Fibroblast of lung (primary cell): ENCODE measurements around the gene KRTAP5-3. TPM values are rescaled to one million over a fixed set of nuclear protein-coding genes. Genes with fewer than 3 reads are reported as not detected.

Experiments
- DNase-seq, 2 donors: peaks; one replicate each; pipeline versions ENCODE4 v3.0.0 to v3.0.0-alpha.2; 2010; ENCODE audit warnings: low read depth in 2 of 2
- H2AFZ ChIP-seq: 2 replicates; pipeline ENCODE4 v1.5.1; 2012; ENCODE audit warnings: low read length, control low read depth, inconsistent platforms
- H3K27ac ChIP-seq: 2 replicates; pipeline ENCODE4 v1.5.1; 2011; ENCODE audit warnings: low read length, control low read depth; ENCODE audit not compliant: insufficient read depth
- H3K27me3 ChIP-seq: 2 replicates; pipeline ENCODE4 v1.5.1; 2011; ENCODE audit warnings: mild to moderate bottlenecking, low read length; ENCODE audit not compliant: control insufficient read depth, insufficient read depth
- H3K36me3 ChIP-seq: 2 replicates; pipeline ENCODE4 v1.5.1; 2011; ENCODE audit warnings: low read length; ENCODE audit not compliant: control insufficient read depth, insufficient read depth
- H3K4me1 ChIP-seq: 2 replicates; pipeline ENCODE4 v1.5.1; 2011; ENCODE audit warnings: low read length; ENCODE audit not compliant: control insufficient read depth, insufficient read depth; ENCODE audit errors: extremely low read depth
- H3K4me2 ChIP-seq: 2 replicates; pipeline ENCODE4 v1.5.1; 2011; ENCODE audit warnings: low read length, control low read depth; ENCODE audit not compliant: insufficient read depth; ENCODE audit errors: extremely low read depth
- H3K4me3 ChIP-seq, 4 experiments: fragments of 200-600 bp in 1 of 4; sonication (generic) in 1 of 4; replicated peaks in 1 of 4; 2 replicates each; pipeline ENCODE4 v1.5.1; 2011 to 2016; ENCODE audit warnings: low read length in 4 of 4, low read depth in 3 of 4, mild to moderate bottlenecking in 3 of 4, control low read depth in 2 of 4, inconsistent platforms in 1 of 4, mixed read lengths in 1 of 4; ENCODE audit not compliant: insufficient read depth in 1 of 4; ENCODE audit errors: control extremely low read depth in 1 of 4
- H3K79me2 ChIP-seq: 2 replicates; pipeline ENCODE4 v1.5.1; 2012; ENCODE audit warnings: mild to moderate bottlenecking, low read length, inconsistent platforms; ENCODE audit not compliant: control insufficient read depth, insufficient read depth
- H3K9ac ChIP-seq: 2 replicates; pipeline ENCODE4 v1.5.1; 2011; ENCODE audit warnings: mild to moderate bottlenecking, low read length, control low read depth; ENCODE audit not compliant: insufficient read depth
- H3K9me3 ChIP-seq: 2 replicates; pipeline ENCODE4 v1.5.1; 2012; ENCODE audit warnings: low read depth, low read length; ENCODE audit not compliant: control insufficient read depth, insufficient read depth
- H4K20me1 ChIP-seq: 2 replicates; pipeline ENCODE4 v1.5.1; 2011; ENCODE audit warnings: low read length; ENCODE audit not compliant: control insufficient read depth, insufficient read depth; ENCODE audit errors: extremely low read depth
- EZH2 ChIP-seq: IDR thresholded peaks from 2 replicates; pipeline ENCODE4 v1.5.1; 2012; ENCODE audit warnings: low read length, control low read depth, mild to moderate bottlenecking; ENCODE audit errors: missing control alignments
- polyA plus RNA-seq, 2 donors: library from polyadenylated mRNA; depleted of rRNA in 1 of 2; stranded (reverse) in 1 of 2; unstranded in 1 of 2; fragments of >200 nt; gene quantifications; 2 replicates each; pipeline ENCODE4 v1.2.1, GENCODE V29; 2011 to 2012; ENCODE audit warnings: missing spikeins in 1 of 2
- total RNA-seq: library from RNA; depleted of rRNA; stranded (reverse); fragments of >200 nt; gene quantifications from 2 replicates; pipeline ENCODE4 v1.2.1, GENCODE V29; 2014
- TF ChIP-seq, protein P1 (sequence below), 2 donors: IDR thresholded peaks in 1 of 2; conservative IDR thresholded peaks in 1 of 2; 1 replicate in 1 of 2; 2 replicates in 1 of 2; pipeline ENCODE4 v1.5.1; 2011 to 2012; ENCODE audit warnings: low read length in 2 of 2, control low read depth in 1 of 2, inconsistent platforms in 1 of 2, low read depth in 1 of 2, mild to moderate bottlenecking in 1 of 2

The KRTAP5-3 gene
- total and polyA plus RNA-seq, 2 donors (not counting 1 experiment from before 2014, with no cell fraction given): not detected

DNA sequence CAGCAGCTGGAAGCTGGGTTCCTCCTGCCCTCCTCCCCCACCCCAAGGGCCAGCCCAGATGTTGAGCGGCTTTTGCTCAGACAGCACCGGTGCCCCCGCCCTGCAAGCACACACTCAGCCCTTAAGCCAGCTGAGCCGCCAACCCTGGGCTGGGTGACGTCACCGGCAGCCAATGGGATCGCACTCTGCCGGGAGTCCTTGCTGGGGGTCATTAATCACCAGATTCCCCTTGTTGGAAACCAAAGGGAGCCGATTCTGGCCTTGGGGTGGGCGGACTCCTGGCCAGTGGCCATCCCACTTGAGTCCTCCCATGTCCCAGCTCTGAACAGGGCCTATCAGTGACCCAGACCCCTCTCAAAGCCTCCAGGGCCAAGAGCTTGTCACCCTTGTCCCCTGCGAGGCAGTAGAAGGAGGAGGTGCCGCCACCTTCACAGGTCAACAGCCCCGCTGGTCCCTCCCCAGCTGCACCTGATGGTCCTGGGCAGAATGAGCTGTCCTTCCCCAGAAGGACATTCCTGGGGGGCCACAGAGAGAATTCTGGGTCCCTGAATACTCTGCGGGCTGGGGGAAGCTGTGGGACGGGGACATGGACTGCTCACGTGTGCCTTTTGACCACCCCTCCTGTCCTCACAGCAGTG, 43.6 kb downstream of the KRTAP5-3 start:
- DNase-seq: peak; percentile 89 to 92
- no peak overlapping the region for H3K27ac ChIP-seq
- no peak overlapping the region for H3K4me3 ChIP-seq
- H3K36me3 ChIP-seq: no peaks in the 10 kb centered on the region
- no peaks in the 10 kb centered on the region for H4K20me1 ChIP-seq
- H3K79me2 ChIP-seq: no peaks in the 10 kb centered on the region
- H3K4me2 ChIP-seq: no peak overlapping the region
- H3K27me3 ChIP-seq: peaks cover under 1% of the 10 kb centered on the region
- H2AFZ ChIP-seq: no peak overlapping the region
- no peaks in the 10 kb centered on the region for H3K4me1 ChIP-seq
- TF ChIP-seq, protein P1, sequence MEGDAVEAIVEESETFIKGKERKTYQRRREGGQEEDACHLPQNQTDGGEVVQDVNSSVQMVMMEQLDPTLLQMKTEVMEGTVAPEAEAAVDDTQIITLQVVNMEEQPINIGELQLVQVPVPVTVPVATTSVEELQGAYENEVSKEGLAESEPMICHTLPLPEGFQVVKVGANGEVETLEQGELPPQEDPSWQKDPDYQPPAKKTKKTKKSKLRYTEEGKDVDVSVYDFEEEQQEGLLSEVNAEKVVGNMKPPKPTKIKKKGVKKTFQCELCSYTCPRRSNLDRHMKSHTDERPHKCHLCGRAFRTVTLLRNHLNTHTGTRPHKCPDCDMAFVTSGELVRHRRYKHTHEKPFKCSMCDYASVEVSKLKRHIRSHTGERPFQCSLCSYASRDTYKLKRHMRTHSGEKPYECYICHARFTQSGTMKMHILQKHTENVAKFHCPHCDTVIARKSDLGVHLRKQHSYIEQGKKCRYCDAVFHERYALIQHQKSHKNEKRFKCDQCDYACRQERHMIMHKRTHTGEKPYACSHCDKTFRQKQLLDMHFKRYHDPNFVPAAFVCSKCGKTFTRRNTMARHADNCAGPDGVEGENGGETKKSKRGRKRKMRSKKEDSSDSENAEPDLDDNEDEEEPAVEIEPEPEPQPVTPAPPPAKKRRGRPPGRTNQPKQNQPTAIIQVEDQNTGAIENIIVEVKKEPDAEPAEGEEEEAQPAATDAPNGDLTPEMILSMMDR (conservative IDR thresholded peaks at IDR 0.05 in 1 of 2, IDR thresholded peaks at IDR 0.05 in 1 of 2; ENCODE audit: low read depth in 1 of 2, low read length in 2 of 2): no peak
- no peak for TF ChIP-seq EZH2
- no peaks in the 10 kb centered on the region for H3K9me3 ChIP-seq
- no peak overlapping the region for H3K9ac ChIP-seq

DNA sequence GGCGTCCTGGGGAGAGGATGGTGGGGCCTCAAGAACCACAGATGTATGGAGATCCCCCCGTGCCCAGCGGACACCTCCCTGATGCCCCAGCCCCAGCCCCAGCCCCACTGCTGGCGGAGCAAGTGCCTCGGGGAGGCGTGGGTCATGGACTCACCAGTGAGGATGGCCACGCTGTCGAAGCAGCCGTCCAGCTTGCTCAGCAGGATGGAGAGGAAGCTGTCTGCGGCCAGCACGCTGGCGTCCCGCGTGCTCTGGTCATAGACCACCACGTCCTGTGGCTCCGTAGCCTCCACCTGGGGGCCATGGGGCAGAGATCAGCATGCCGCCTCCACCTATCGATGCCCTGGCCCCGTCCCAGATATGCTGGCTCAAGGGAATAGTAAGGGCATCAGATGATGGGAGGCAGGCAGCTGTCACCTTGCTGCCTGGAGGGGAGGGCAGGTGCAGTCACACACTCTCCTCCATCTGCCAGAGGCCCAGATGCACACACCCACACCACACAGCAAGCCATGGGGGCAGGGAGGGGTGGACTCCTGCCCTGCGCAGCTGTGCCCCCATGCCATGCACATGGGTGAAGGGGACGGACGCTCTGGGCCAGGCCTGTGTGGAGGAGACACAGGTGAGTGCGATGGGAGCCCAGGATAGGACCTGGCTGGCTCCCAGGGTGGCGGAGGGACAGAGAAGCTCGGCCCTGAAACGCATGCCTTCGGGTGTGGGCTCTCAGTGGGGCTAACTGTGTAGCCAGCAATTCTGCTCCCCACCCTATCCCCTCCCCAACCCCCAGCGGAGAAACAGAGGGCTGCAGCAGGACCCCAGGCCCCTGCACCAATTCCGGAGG, 44.3 kb downstream of the KRTAP5-3 start:
- Histone ChIP-seq H3K9me3 (no peaks in the 10 kb centered on the region), H3K27ac (no peak overlapping the region), H3K27me3 (no peaks in the 10 kb centered on the region), H2AFZ (no peak overlapping the region), H3K9ac (no peak overlapping the region), H3K36me3 (no peaks in the 10 kb centered on the region), H3K4me2 (no peak overlapping the region), H3K79me2 (no peaks in the 10 kb centered on the region), H4K20me1 (no peaks in the 10 kb centered on the region), H3K4me3 (no peak overlapping the region), H3K4me1 (peaks cover under 1% of the 10 kb centered on the region)
- TF ChIP-seq, protein P1 (conservative IDR thresholded peaks at IDR 0.05 in 1 of 2, IDR thresholded peaks at IDR 0.05 in 1 of 2; ENCODE audit: low read depth in 1 of 2, low read length in 2 of 2): no peak
- TF ChIP-seq EZH2: no peak
- no peak for DNase-seq

DNA sequence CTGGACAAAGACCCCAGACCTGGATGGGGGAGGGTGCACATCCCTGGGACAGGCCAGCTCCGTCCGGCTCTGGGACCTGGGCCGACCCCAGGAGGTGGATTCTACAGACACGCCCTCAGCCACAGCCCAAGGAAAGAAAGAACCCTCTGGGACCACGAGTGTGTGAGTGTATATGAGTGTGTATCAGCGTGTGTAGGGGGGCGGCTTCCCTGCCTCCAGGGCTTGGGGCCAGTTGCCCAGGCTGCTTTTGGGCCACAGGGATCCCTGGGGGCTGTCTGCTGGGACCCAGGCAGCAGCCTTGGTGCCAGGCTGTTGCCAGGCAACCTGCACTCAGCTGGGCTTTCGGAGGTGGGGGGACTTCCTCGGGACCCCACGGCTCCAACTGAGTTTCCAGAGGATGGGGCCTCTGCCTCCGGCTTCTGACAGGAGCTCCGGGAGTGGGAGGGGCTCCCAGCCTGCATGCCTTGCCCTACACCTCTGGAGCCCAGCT, 45.1 kb downstream of the KRTAP5-3 start:
- no peak overlapping the region for H3K9ac ChIP-seq
- peaks cover 5% of the 10 kb centered on the region for H3K4me1 ChIP-seq
- H3K36me3 ChIP-seq: no peaks in the 10 kb centered on the region
- no peak overlapping the region for H3K27ac ChIP-seq
- no peaks in the 10 kb centered on the region for H4K20me1 ChIP-seq
- H3K79me2 ChIP-seq: no peaks in the 10 kb centered on the region
- no peak overlapping the region for H2AFZ ChIP-seq
- TF ChIP-seq, protein P1 (conservative IDR thresholded peaks at IDR 0.05 in 1 of 2, IDR thresholded peaks at IDR 0.05 in 1 of 2; ENCODE audit: low read depth in 1 of 2, low read length in 2 of 2): no peak
- no peak for TF ChIP-seq EZH2
- no peak overlapping the region for H3K4me3 ChIP-seq
- no peaks in the 10 kb centered on the region for H3K9me3 ChIP-seq
- no peak for DNase-seq
- H3K4me2 ChIP-seq: no peak overlapping the region
- H3K27me3 ChIP-seq: no peaks in the 10 kb centered on the region
